K562 (cell line): ENCODE results near the gene RYK. TPM values are rescaled to one million over a fixed set of nuclear protein-coding genes. Genes with fewer than 3 reads are reported as not detected.

Experiments used
- ATAC-seq: fragments of 200-7000 bp; cut with Tn5 transposase; 3 replicates; pipeline ENCODE4 v1.9.1; 2020; ENCODE audit warnings: moderate library complexity
- BruUV-seq: library from RNA; stranded (reverse); fragments of 400-500 nt; replicated peaks from 2 replicates; lab custom pipeline; 2021; lab: Mats Ljungman, UMichigan
- CTCF ChIA-PET: fragments of 300-600 bp; formaldehyde crosslinking; extraction: SDS; loops from one replicate; lab custom pipeline; 2021; ENCODE audit warnings: low intra/inter-chr PET ratio; lab: Yijun Ruan, JAX
- POLR2A ChIA-PET: fragments of 300-600, 350-650 bp; sonication (Branson Sonifier 250); formaldehyde crosslinking; extraction: SDS; loops from one replicate; lab custom pipeline; 2021; ENCODE audit warnings: antibody characterized with exemption, inconsistent platforms; lab: Yijun Ruan, JAX
- DNase-seq, 4 experiments: peaks; one replicate each; pipeline versions ENCODE4 v3.0.0 to v3.0.0-alpha.2; 2011 to 2018; ENCODE audit warnings: low spot score in 3 of 4, mixed read lengths in 3 of 4; ENCODE audit errors: extremely low read depth in 1 of 4
- FAIRE-seq: peaks from 2 replicates; lab custom pipeline; 2011; peaks lifted over from hg19 to GRCh38; lab: Jason Lieb, UNC
- H2AFZ ChIP-seq: 2 replicates; pipeline ENCODE4 v1.6.0; 2011; ENCODE audit warnings: low read depth, low read length, control low read depth, inconsistent platforms
- H3K27ac ChIP-seq: fragments of 200-600 bp; 3 replicates; pipeline ENCODE4 v1.8.0; 2011; ENCODE audit warnings: low read depth, mild to moderate bottlenecking, control low read depth, inconsistent platforms, low read length, moderate library complexity, mixed read lengths; ENCODE audit errors: extremely low read depth
- H3K27me3 ChIP-seq, 2 experiments: fragments of 300-600 bp in 1 of 2; 2 replicates in 1 of 2; 3 replicates in 1 of 2; pipeline versions ENCODE4 v1.6.0 to v1.8.0; 2011; ENCODE audit warnings: inconsistent platforms in 2 of 2, low read length in 2 of 2, mild to moderate bottlenecking in 1 of 2, mixed read lengths in 1 of 2, moderate library complexity in 1 of 2; ENCODE audit not compliant: control insufficient read depth in 2 of 2, insufficient read depth in 2 of 2
- H3K36me3 ChIP-seq: fragments of 300-600 bp; 3 replicates; pipeline ENCODE4 v1.8.0; 2011; ENCODE audit warnings: mild to moderate bottlenecking, low read length, inconsistent platforms; ENCODE audit not compliant: control insufficient read depth, insufficient read depth
- H3K4me1 ChIP-seq, 2 experiments: fragments of 200-600 bp in 1 of 2; replicated peaks in 1 of 2; 2 replicates in 1 of 2; 3 replicates in 1 of 2; pipeline versions ENCODE4 v1.5.1 to v1.8.0; 2011; ENCODE audit warnings: inconsistent platforms in 2 of 2, low read length in 2 of 2, mild to moderate bottlenecking in 1 of 2, mixed read lengths in 1 of 2, moderate library complexity in 1 of 2; ENCODE audit not compliant: control insufficient read depth in 2 of 2, insufficient read depth in 2 of 2
- H3K4me2 ChIP-seq: 2 replicates; pipeline ENCODE4 v1.6.1; 2011; ENCODE audit warnings: low read length, control low read depth, inconsistent platforms, mixed read lengths; ENCODE audit not compliant: insufficient read depth
- H3K4me3 ChIP-seq: fragments of 200-600 bp; sonication (generic), shearing (Covaris generic); 2 replicates; pipeline ENCODE4 v1.5.1; 2016; ENCODE audit warnings: control low read depth, inconsistent platforms
- H3K79me2 ChIP-seq: fragments of 200-600 bp; 3 replicates; pipeline ENCODE4 v1.8.0; 2011; ENCODE audit warnings: low read length, inconsistent platforms; ENCODE audit not compliant: control insufficient read depth, insufficient read depth
- H3K9ac ChIP-seq, 2 experiments: 2 replicates each; pipeline versions ENCODE4 v1.6.0 to v1.6.1; 2011; ENCODE audit warnings: low read depth in 2 of 2, low read length in 2 of 2, control low read depth in 1 of 2, inconsistent platforms in 1 of 2, mild to moderate bottlenecking in 1 of 2, mixed read lengths in 1 of 2; ENCODE audit not compliant: insufficient read depth in 1 of 2
- H3K9me1 ChIP-seq: one replicate; pipeline ENCODE4 v1.6.0; 2011; ENCODE audit warnings: inconsistent platforms, mild to moderate bottlenecking, low read length, moderate library complexity; ENCODE audit not compliant: control insufficient read depth, insufficient read depth
- H3K9me3 ChIP-seq: replicated peaks from 2 replicates; pipeline ENCODE4 v1.5.1; 2011; ENCODE audit warnings: low read depth, low read length, inconsistent platforms; ENCODE audit not compliant: control insufficient read depth, insufficient read depth
- H4K20me1 ChIP-seq: replicated peaks from 2 replicates; pipeline ENCODE4 v1.6.1; 2011; ENCODE audit warnings: low read length, inconsistent platforms, mixed read lengths; ENCODE audit not compliant: control insufficient read depth, insufficient read depth
- CREM ChIP-seq: IDR thresholded peaks from 2 replicates; pipeline ENCODE4 v1.6.1; 2014; ENCODE audit warnings: antibody characterized with exemption, low read depth
- MAFF ChIP-seq: IDR thresholded peaks from 2 replicates; pipeline ENCODE4 v1.6.1; 2012; ENCODE audit warnings: low read length, improper control_type of control experiment
- MBD1 ChIP-seq: fragments of 250-450 bp; sonication (Bioruptor Pico); IDR thresholded peaks from 2 replicates; pipeline ENCODE4 v1.8.0; 2022; ENCODE audit warnings: inconsistent platforms
- PCBP2 ChIP-seq: fragments of 200-400 bp; formaldehyde crosslinking; IDR thresholded peaks from 2 replicates; pipeline ENCODE4 v1.6.1; 2018; ENCODE audit warnings: low read length, low read depth, mild to moderate bottlenecking, moderate library complexity; ENCODE audit not compliant: poor library complexity, severe bottlenecking
- RFX1 ChIP-seq: fragments of 450-650 bp; IDR thresholded peaks from 2 replicates; pipeline ENCODE4 v1.6.1; 2016; ENCODE audit warnings: mild to moderate bottlenecking, moderate library complexity
- THRA ChIP-seq: fragments of 450-650 bp; IDR thresholded peaks from 2 replicates; pipeline ENCODE4 v1.6.1; 2017; ENCODE audit warnings: mild to moderate bottlenecking, moderate library complexity
- ZNF41 ChIP-seq: fragments of 250-450 bp; sonication (Bioruptor Pico); conservative IDR thresholded peaks from 2 replicates; pipeline ENCODE4 v1.4.0; 2020; ENCODE audit warnings: mild to moderate bottlenecking
- ZNF584 ChIP-seq: fragments of 200-800 bp; sonication (Bioruptor generic); IDR thresholded peaks from 2 replicates; pipeline ENCODE4 v1.6.1; 2016; ENCODE audit warnings: low read depth, mild to moderate bottlenecking, missing genetic modification characterization, missing compliant biosample characterization
- ZNF592 ChIP-seq: fragments of 450-650 bp; IDR thresholded peaks from 2 replicates; pipeline ENCODE4 v1.6.1; 2017; ENCODE audit warnings: antibody characterized with exemption, mild to moderate bottlenecking
- ZNF609 ChIP-seq: sonication (generic); formaldehyde crosslinking; IDR thresholded peaks from 2 replicates; pipeline ENCODE4 v1.8.1; 2023; ENCODE audit warnings: missing genetic modification reagents, mild to moderate bottlenecking, borderline replicate concordance
- WGBS: fragments of 100-300 bp; shearing (Covaris generic); methylation state at CpG from one replicate; pipeline ENCODE4 v1.1.6; 2016; ENCODE audit warnings: low coverage, mixed read lengths; ENCODE audit not compliant: insufficient coverage; ENCODE audit errors: missing lambda C conversion rate; 5-methylcytosine and 5-hydroxymethylcytosine counted together
- in situ Hi-C: fragments of 300-500 bp; cut with MboI; formaldehyde crosslinking; loops from 4 replicates; pipeline ENCODE4 v1.15.0; 2018; ENCODE audit warnings: inconsistent platforms, mixed read lengths
- intact Hi-C: fragments of 100-400 bp; cut with micrococcal nuclease; formaldehyde crosslinking; loops from 2 replicates; pipeline ENCODE4 v1.14.2; 2022
- polyA plus RNA-seq, 8 experiments: library from polyadenylated mRNA; depleted of rRNA in 4 of 8; stranded (reverse) in 5 of 8; unstranded in 3 of 8; fragments of >200 nt; fragmentation: Nextera tagmentation in 2 of 8; fragmentation: Illumina TruSeq in 1 of 8; extraction: Ambion mirVana in 2 of 8; extraction: Trizol in 1 of 8; gene quantifications; 2 replicates each; pipeline versions ENCODE4 v1.2.1 to v1.2.3, GENCODE V29; 2011 to 2014; ENCODE audit warnings: inconsistent platforms in 1 of 8, missing spikeins in 1 of 8
- total RNA-seq, 7 experiments: library from RNA; depleted of rRNA in 6 of 7; stranded (reverse); fragments of >200 nt in 6 of 7; fragmentation: Illumina TruSeq in 2 of 7; extraction: Trizol in 2 of 7; gene quantifications; 2 replicates each; pipeline versions ENCODE4 v1.2.1 to v1.2.3, GENCODE V29; 2011 to 2021; ENCODE audit warnings: low replicate concordance in 1 of 7

The RYK gene
- total and polyA plus RNA-seq, 9 of the 15 experiments (the other 6 are each of a cell fraction or from before 2014, with no cell fraction given), result 4.2 to 29.5 (median 16.6) TPM

DNA sequence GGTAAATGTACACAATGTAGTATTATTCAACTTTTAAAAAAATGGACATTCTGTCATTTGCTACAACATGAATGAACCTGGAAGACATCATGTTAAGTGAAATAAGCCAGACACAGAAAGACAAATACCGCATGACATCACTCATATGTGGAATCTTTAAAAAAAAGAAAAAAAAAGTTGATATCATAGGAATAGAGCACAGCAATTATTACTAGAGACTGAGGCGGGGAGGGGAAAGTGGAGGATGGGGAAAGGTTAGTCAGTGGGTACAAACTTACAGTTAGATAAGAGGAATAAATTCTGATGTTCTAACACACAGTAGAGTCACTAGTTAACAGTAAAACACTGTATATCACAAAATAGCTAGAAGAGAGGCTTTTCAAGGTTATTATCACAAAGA, 22.2 kb downstream of the RYK start:
- Histone ChIP-seq H3K79me2 (peaks cover 77% of the 10 kb centered on the region), H3K27ac (no peak overlapping the region), H2AFZ (no peak overlapping the region), H3K9me1 (no peaks in the 10 kb centered on the region), H3K27me3 (no peaks in the 10 kb centered on the region), H3K4me3 (no peak overlapping the region), H3K9me3 (no peaks in the 10 kb centered on the region), H3K4me2 (no peak overlapping the region), H3K4me1 (peaks cover 3 to 8% of the 10 kb centered on the region in 2 experiments; a peak in 3 of 5 replicates), H4K20me1 (peaks cover 11% of the 10 kb centered on the region; the same call in 1 of the 2 replicates), H3K36me3 (no peaks in the 10 kb centered on the region), H3K9ac (no peak overlapping the region)
- POLR2A ChIA-PET, result no interaction called here
- intact Hi-C loops, result no loop called here
- CTCF ChIA-PET, result no interaction called here
- WGBS, result 80% methylated on average over 2 of the region's 2 CpGs
- in situ Hi-C loops, result no loop called here
- no peak for FAIRE-seq
- no peak for DNase-seq
- no TSS peak for BruUV-seq
- no peak for ATAC-seq
- no peak for TF ChIP-seq ZNF609 (CRISPR knock-in tag)
- TF ChIP-seq THRA, result no peak
- no peak for TF ChIP-seq MAFF
- TF ChIP-seq ZNF584, result no peak
- no peak for TF ChIP-seq MBD1 (CRISPR knock-in tag)
- no peak for TF ChIP-seq ZNF41 (CRISPR knock-in tag)
- TF ChIP-seq PCBP2, result no peak
- TF ChIP-seq ZNF592, result no peak
- no peak for TF ChIP-seq CREM
- TF ChIP-seq RFX1, result no peak
